ENCODE measurements around the gene HDLBP.

Gene HDLBP

GRCh38 chr2:241202268-241202585 is 113.2 kb downstream of the HDLBP start:
- no peak for TF ChIP-seq CTCF (conservative IDR thresholded peaks at IDR 0.05)
- TF ChIP-seq ZFX (IDR thresholded peaks at IDR 0.05): no peak
- H3K27ac ChIP-seq: no peak overlapping the region

GRCh38 chr2:241201445-241202267 is 113.8 kb downstream of the HDLBP start:
- no peak for TF ChIP-seq CTCF (conservative IDR thresholded peaks at IDR 0.05)
- TF ChIP-seq ZFX (IDR thresholded peaks at IDR 0.05): no peak
- H3K27ac ChIP-seq: peak overlapping the region; percentile 72

- peak overlapping the region; percentile 72 for H3K27ac ChIP-seq
- TF ChIP-seq CTCF (conservative IDR thresholded peaks at IDR 0.05) (no peak), ZFX (IDR thresholded peaks at IDR 0.05) (no peak)
These were observed 114.6 kb downstream of the HDLBP start for GRCh38 chr2:241200822-241201395.

- TF ChIP-seq ZFX (IDR thresholded peaks at IDR 0.05) (no peak), CTCF (conservative IDR thresholded peaks at IDR 0.05) (no peak)
- peak overlapping the region; percentile 72 for H3K27ac ChIP-seq
These were observed 115.3 kb downstream of the HDLBP start for GRCh38 chr2:241199897-241200821.

- H3K27ac ChIP-seq: peak overlapping the region; percentile 72
- no peak for TF ChIP-seq CTCF (conservative IDR thresholded peaks at IDR 0.05)
- no peak for TF ChIP-seq ZFX (IDR thresholded peaks at IDR 0.05)
These were observed 116.2 kb downstream of the HDLBP start for GRCh38 chr2:241199286-241199685.

GRCh38 chr2:241198381-241199279 is 116.8 kb downstream of the HDLBP start:
- no peak for TF ChIP-seq CTCF (conservative IDR thresholded peaks at IDR 0.05)
- no peak for TF ChIP-seq ZFX (IDR thresholded peaks at IDR 0.05)
- H3K27ac ChIP-seq: no peak overlapping the region; the same call in 1 of the 2 replicates

Measured in C4-2B (cell line).